SK-N-MC (cell line): Measurements from ENCODE around the gene CAMK2G.

ENCODE experiments used
- EZH2 ChIP-seq: fragments of 200-600 bp; sonication (generic); IDR thresholded peaks from one replicate; pipeline ENCODE4 v1.6.1; 2017; ENCODE audit warnings: antibody characterized with exemption
- POLR2AphosphoS5 ChIP-seq: IDR thresholded peaks from 2 replicates; pipeline ENCODE4 v1.6.1; 2012; ENCODE audit warnings: mild to moderate bottlenecking, low read depth, low read length, borderline replicate concordance

DNA sequence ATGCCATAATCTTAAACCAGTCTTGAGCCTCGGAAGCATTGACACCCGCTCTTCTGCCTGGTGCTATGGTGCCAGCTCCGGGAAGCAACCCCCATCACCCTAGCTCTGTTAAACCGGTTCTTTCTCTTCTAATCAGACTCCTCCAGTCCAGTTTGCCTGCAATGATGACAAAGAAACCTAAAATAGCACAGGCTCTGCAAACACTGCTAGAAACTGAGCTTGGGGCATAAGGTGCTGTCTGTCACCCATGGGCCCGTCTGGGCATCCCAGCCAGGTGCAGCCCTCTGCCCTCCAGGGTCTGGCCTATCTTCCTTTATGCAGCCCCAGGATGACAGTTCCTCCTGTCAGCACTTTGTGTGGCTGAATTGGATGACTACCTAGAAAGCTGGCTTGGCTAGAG is 14.2 kb upstream of the CAMK2G start:
- TF ChIP-seq POLR2AphosphoS5: no peak
- no peak for TF ChIP-seq EZH2
